Stimulated activated CD4-positive, alpha-beta T cell treated with anti-CD3 and anti-CD28 coated beads, Interleukin-4, amount 100 ng/mL, for 24 hours (primary cell): ENCODE results near the gene SYNPO2.
"Not testable (repeated sequence)": the region's sequence is repeated elsewhere in the genome, so short reads cannot be mapped to it uniquely, and the experiment has no call there.

ENCODE experiments used
- DNase-seq: peaks from one replicate; pipeline ENCODE4 v3.0.0-alpha.2; 2020

The SYNPO2 gene

GRCh38 chr4:119003001-119003400 is 114.3 kb downstream of the SYNPO2 start:
- not testable (repeated sequence) for DNase-seq

GRCh38 chr4:119005928-119006460 is 117.3 kb downstream of the SYNPO2 start:
- DNase-seq = no peak

- DNase-seq = no peak
Observed at GRCh38 chr4:119008761-119009160, 120.1 kb downstream of the SYNPO2 start.

- not testable (repeated sequence) for DNase-seq
Observed at GRCh38 chr4:119010221-119010620, 121.6 kb downstream of the SYNPO2 start.

GRCh38 chr4:119010909-119011606 is 122.4 kb downstream of the SYNPO2 start:
- DNase-seq = no peak

GRCh38 chr4:119011607-119011988 is 122.9 kb downstream of the SYNPO2 start:
- no peak for DNase-seq

GRCh38 chr4:119014658-119015057 is 126.0 kb downstream of the SYNPO2 start:
- no peak for DNase-seq

- DNase-seq = no peak
Observed at GRCh38 chr4:119016636-119017035, 128.0 kb downstream of the SYNPO2 start.

- DNase-seq = no peak
Observed at GRCh38 chr4:119017636-119018035, 129.0 kb downstream of the SYNPO2 start.

- no peak for DNase-seq
Observed at GRCh38 chr4:119020158-119020557, 131.5 kb downstream of the SYNPO2 start.

GRCh38 chr4:119022520-119022919 is 133.9 kb downstream of the SYNPO2 start:
- not testable (repeated sequence) for DNase-seq

GRCh38 chr4:119024102-119024501 is 135.4 kb downstream of the SYNPO2 start:
- DNase-seq = no peak

- no peak for DNase-seq
Observed at GRCh38 chr4:119025420-119025819, 136.8 kb downstream of the SYNPO2 start.

- DNase-seq = no peak
Observed at GRCh38 chr4:119025916-119026661, 137.4 kb downstream of the SYNPO2 start.

- no peak for DNase-seq
Observed at GRCh38 chr4:119026662-119027444, 138.2 kb downstream of the SYNPO2 start.

- DNase-seq = no peak
Observed at GRCh38 chr4:119027811-119028210, 139.2 kb downstream of the SYNPO2 start.

GRCh38 chr4:119028296-119028695 is 139.6 kb downstream of the SYNPO2 start:
- DNase-seq = no peak

- no peak for DNase-seq
Observed at GRCh38 chr4:119029847-119030535, 141.3 kb downstream of the SYNPO2 start.

GRCh38 chr4:119030536-119030890 is 141.9 kb downstream of the SYNPO2 start:
- DNase-seq = no peak

GRCh38 chr4:119031218-119031617 is 142.6 kb downstream of the SYNPO2 start:
- no peak for DNase-seq

GRCh38 chr4:119032921-119033685 is 144.4 kb downstream of the SYNPO2 start:
- DNase-seq = no peak
